Measurements from ENCODE around the gene CSTPP1. TPM values are rescaled to one million over a fixed set of nuclear protein-coding genes. Genes with fewer than 3 reads are reported as not detected.

CSTPP1 gene
- total and polyA plus RNA-seq, 2 of the 4 experiments (the other 2 are of a cell fraction), result 22.0 to 35.7 TPM

DNA sequence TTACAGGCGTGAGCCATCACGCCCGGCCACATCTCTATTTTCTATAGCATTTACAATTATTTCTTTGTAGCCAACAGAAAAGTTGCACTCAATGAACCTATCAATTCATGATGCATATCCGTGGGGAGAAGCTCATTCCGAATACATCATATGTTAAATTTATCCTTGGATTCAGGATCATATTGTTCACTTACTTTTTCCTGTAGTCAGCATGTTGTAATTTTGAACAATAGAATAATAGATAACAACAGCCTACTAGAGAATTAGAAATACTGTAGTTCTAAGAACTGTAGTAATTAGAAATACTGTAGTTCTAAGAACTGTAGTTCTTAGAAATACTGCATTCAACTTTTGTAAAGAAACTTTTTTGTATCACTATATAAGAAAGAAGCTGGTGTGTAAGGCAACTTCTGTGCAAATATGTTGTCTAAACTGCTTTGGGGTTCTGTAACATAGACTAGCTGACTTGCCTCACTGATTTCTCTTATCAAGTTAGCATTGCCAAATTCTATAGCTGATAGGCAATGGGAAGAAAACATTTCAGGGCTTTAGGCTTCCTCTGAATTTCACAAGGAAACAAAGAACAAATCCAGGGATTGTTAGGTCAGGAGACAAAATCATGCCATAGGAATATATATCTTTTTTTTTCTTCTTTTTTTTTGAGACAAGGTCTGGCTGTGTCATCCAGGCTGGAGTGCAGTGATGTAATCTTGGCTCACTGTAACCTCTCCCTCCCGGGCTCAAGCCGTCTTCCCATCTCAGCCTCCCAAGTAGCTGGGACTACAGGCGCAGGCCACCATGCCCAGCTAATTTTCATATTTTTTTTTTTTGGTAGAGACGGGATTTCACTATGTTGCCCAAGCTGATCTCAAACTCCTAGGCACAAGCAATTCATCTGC lies 91.9 kb downstream of the CSTPP1 start:
- Histone ChIP-seq H3K9me3 (ENCODE audit: control insufficient read depth, insufficient read depth, low read length) (no peaks in the 10 kb centered on the region), H4K91ac (ENCODE audit: insufficient read depth, low read depth, low read length) (no peak overlapping the region), H3K36me3 (ENCODE audit: control insufficient read depth, insufficient read depth, low read length) (no peaks in the 10 kb centered on the region), H2AK5ac (ENCODE audit: low read depth, low read length) (no peak overlapping the region), H2AFZ (replicated peaks; ENCODE audit: low read length, poor library complexity) (no peak overlapping the region), H3K4ac (ENCODE audit: low read depth, low read length) (no peak overlapping the region), H3K9ac (ENCODE audit: low read depth, low read length) (no peak overlapping the region), H2BK20ac (ENCODE audit: low read depth, low read length) (no peak overlapping the region), H2BK15ac (ENCODE audit: low read depth, low read length) (no peak overlapping the region), H2AK9ac (replicated peaks; ENCODE audit: low read depth, low read length, poor library complexity) (no peak overlapping the region), H3K27me3 (ENCODE audit: control insufficient read depth, insufficient read depth, low read length) (no peaks in the 10 kb centered on the region), H4K8ac (ENCODE audit: low read depth in 2 of 2, low read length in 2 of 2) (no peak overlapping the region), H2BK120ac (ENCODE audit: low read depth, low read length) (no peak overlapping the region), H3K9me1 (ENCODE audit: insufficient read depth, low read length) (no peaks in the 10 kb centered on the region), H3K4me1 (ENCODE audit: control insufficient read depth, insufficient read depth, low read length) (no peaks in the 10 kb centered on the region), H4K20me1 (ENCODE audit: insufficient read depth, low read length) (no peaks in the 10 kb centered on the region), H3K23ac (ENCODE audit: low read depth, low read length) (no peak overlapping the region), H3K27ac (ENCODE audit: insufficient read depth, low read length) (no peak overlapping the region), H3K18ac (ENCODE audit: low read depth, low read length) (no peak overlapping the region), H2BK5ac (ENCODE audit: low read depth, low read length, poor library complexity, severe bottlenecking) (no peak overlapping the region), H3K4me3 (ENCODE audit: insufficient read depth, low read depth, low read length) (no peak overlapping the region), H3K4me2 (ENCODE audit: low read depth, low read length) (no peak overlapping the region), H3K56ac (ENCODE audit: extremely low read depth, insufficient read depth, low read length) (no peak overlapping the region), H4K5ac (ENCODE audit: low read depth, low read length) (no peak overlapping the region), H3K79me1 (ENCODE audit: low read depth in 1 of 2, low read length in 2 of 2) (no peaks in the 10 kb centered on the region; a peak in 1 of 4 replicates), H3K14ac (replicated peaks; ENCODE audit: low read depth, low read length) (no peak overlapping the region)
- ChIA-PET POLR2A (ENCODE audit: unreplicated experiment) (no interaction called here), CTCF (interaction anchor here (0.6 to 0.7 kb wide), 2 partner anchors 116 to 277 kb away, joined by 3 read pairs; no protein-coding TSS in a partner anchor)
- no CpG with 5 or more reads among the region's 9 CpGs for WGBS, 2 experiments (ENCODE audit: extremely low coverage in 2 of 2, insufficient read length in 1 of 2)
- DNase-seq (peak; percentile 19), ATAC-seq (ENCODE audit: low read depth) (no peak)
- intact Hi-C loops (cut with micrococcal nuclease), result no loop called here
- TF ChIP-seq MAZ (IDR thresholded peaks at IDR 0.05; ENCODE audit: borderline replicate concordance, low read depth, low read length), result no peak
- no peak for TF ChIP-seq SMC3 (IDR thresholded peaks at IDR 0.05; ENCODE audit: low read depth, low read length)
- TF ChIP-seq, protein P1, sequence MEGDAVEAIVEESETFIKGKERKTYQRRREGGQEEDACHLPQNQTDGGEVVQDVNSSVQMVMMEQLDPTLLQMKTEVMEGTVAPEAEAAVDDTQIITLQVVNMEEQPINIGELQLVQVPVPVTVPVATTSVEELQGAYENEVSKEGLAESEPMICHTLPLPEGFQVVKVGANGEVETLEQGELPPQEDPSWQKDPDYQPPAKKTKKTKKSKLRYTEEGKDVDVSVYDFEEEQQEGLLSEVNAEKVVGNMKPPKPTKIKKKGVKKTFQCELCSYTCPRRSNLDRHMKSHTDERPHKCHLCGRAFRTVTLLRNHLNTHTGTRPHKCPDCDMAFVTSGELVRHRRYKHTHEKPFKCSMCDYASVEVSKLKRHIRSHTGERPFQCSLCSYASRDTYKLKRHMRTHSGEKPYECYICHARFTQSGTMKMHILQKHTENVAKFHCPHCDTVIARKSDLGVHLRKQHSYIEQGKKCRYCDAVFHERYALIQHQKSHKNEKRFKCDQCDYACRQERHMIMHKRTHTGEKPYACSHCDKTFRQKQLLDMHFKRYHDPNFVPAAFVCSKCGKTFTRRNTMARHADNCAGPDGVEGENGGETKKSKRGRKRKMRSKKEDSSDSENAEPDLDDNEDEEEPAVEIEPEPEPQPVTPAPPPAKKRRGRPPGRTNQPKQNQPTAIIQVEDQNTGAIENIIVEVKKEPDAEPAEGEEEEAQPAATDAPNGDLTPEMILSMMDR (conservative IDR thresholded peaks at IDR 0.05; ENCODE audit: low read depth, low read length), result no peak
- TF ChIP-seq CEBPB (IDR thresholded peaks at IDR 0.05; ENCODE audit: low read depth, low read length), result no peak
- no peak for TF ChIP-seq RCOR1 (IDR thresholded peaks at IDR 0.05; ENCODE audit: insufficient replicate concordance, low read length)
- no peak for TF ChIP-seq RAD21 (IDR thresholded peaks at IDR 0.05; ENCODE audit: low read length)
- no peak for TF ChIP-seq RFX5 (IDR thresholded peaks at IDR 0.05; ENCODE audit: low read depth, low read length)
- in situ Hi-C loops (cut with MboI; ENCODE audit: low sequenced_read_pairs), result no loop called here
- no TSS peak for BruUV-seq (replicated peaks)
- dilution Hi-C loops (cut with HindIII; ENCODE audit: low sequenced_read_pairs, unreplicated experiment), result no loop called here
